Inflammatory macrophage (primary cell): Measurements from ENCODE around the gene COL5A2.

Experiments used
- DNase-seq, 2 donors: peaks; one replicate each; pipeline ENCODE4 v3.0.0-alpha.2; 2020 to 2022

The COL5A2 gene

GRCh38 chr2:189147361-189147760, 32.2 kb downstream of the COL5A2 start:
- DNase-seq, result no peak

DNA sequence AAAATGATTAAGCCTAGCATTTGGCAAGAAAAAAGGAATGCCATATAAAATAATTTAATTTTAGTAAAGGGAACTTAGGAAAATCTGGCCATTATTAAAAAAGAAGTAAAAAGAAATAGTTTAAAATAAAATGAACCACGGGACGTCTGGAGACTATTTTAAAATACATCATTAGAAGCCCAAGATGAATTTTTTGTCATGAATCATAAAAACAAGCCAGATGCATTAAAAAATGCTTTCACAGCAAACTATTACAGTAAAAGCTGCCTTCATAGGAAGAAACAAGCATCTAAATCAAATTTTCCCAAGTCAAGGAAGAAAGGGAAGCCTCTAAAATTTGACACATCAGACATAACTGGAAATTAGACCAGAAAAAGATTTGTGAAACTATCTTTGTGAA, 33.0 kb downstream of the COL5A2 start:
- no peak for DNase-seq

DNA sequence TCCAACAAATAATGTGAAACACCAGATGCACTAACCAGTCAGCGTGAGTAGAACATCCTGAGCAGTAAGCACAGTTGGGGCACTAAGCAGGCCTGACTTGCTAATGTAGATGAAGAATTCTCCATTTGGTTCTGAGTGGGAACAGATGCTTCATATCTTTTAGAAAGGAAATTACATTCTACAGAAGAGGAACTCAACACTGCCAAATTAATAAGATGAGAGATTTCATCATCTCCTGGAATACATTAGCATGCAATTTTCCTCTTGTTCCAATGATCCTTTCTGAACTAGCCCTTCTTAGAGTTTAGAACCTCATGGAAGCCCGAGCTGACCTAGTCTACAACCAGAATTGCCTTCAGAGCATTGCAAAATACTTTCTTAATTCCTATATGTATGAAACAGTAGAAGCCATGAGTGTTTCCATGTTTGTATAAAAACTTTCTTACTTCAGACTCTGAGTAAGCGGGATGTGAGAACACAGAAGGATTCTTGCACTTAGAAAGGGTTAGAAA, 34.8 kb downstream of the COL5A2 start:
- no peak for DNase-seq

GRCh38 chr2:189143925-189144324, 35.6 kb downstream of the COL5A2 start:
- no peak for DNase-seq

DNA sequence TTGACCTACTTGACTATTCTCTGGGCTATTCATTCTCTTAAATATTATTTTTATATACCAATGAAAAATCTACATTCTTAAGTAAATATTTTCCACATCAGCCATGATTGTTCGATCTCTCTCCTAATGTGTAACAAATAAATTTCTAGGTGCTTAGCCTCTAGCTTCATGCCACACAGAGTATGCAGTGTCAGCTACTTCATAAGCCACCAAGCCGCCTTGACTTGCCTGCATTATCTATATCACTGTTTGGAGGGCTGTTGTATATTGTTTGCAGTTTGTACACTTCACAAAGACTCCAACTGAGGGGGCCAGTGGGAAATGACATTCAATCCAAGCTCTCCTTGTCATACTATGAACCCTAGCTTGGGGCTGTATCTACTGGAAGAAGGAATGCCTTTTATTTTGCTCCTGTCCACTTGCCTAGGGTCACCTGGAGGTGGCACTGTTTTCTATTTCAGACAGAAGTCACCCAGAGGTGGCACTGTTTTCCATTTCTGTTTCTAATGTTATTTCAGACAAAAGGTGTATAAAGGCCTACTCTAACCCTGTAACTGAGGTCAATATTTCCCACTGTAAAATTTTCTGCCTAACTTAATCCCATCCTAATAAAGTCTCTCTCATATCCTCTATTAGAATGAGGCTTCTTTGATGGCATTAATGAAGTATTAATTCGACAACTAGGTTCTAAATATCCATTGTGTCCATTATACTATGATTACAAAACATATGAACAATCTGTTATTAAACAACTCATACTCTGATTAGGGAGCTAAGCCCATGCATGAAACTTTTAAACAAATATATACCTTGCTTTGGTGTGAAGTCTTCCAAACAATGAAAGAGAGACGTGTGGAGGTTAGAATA, 36.4 kb downstream of the COL5A2 start:
- peak; percentile 45 to 52 for DNase-seq

DNA sequence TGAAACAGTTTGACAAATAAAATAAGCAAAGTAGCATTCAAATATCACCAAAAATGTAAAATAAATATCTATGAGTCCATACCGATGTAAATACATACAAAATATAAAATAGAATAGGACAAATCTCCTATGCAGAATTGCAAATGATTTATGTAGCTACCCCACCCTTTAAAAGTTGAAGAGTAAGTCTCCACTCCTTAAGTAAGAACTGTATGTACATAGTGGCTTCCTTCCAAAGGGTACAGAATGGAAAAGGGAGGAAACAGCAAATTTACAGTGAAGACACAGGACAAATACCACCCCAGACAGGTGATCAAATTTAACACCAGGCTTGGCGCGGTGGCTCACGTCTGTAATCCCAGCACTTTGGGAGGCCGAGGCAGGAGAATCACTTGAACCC, 40.8 kb downstream of the COL5A2 start:
- DNase-seq, result no peak

- DNase-seq, result no peak
These were observed 42.0 kb downstream of the COL5A2 start for GRCh38 chr2:189137519-189137918.

GRCh38 chr2:189134485-189134884, 45.1 kb downstream of the COL5A2 start:
- no peak for DNase-seq

- DNase-seq, result no peak
These were observed 47.6 kb downstream of the COL5A2 start for GRCh38 chr2:189131991-189132390.

GRCh38 chr2:189129971-189130370, 49.6 kb downstream of the COL5A2 start:
- no peak for DNase-seq

- no peak for DNase-seq
These were observed 50.6 kb downstream of the COL5A2 start for GRCh38 chr2:189128970-189129369.

DNA sequence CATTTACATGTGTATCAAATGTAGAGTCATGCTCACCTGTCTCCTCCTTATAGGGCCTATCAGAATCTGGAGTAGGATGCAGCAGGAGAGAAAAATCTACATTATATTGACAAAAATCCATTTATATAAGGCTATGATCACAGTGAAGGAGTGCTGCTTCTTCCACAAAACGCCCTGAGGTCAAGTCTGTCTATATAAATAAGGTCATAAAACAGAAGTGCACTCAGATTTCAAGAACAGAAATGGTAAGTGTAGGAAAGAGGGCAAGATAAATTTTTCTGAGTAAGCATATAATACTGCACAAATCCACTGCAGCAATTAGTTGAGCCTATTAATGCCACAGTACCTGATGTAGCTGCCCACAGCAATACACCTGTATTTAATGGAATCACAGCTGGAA, 51.8 kb downstream of the COL5A2 start:
- no peak for DNase-seq

DNA sequence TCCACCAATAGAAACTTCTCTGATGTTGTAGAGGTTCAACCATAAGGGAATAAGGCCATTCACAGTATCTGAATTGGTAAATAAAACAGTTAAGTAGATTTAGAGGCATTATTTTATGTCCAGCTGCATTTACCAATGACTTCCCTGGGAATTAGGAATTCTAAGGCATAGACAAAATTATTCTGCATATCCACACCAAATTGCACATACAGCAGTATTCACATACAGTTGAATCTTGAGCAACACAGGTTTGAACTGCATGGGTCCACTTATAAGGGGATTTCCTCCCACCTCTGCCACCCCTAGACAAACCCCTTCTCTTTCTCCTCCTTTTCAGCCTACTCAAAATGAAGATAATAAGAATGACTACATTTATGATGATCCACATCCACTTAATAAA, 54.4 kb downstream of the COL5A2 start:
- DNase-seq, result no peak

DNA sequence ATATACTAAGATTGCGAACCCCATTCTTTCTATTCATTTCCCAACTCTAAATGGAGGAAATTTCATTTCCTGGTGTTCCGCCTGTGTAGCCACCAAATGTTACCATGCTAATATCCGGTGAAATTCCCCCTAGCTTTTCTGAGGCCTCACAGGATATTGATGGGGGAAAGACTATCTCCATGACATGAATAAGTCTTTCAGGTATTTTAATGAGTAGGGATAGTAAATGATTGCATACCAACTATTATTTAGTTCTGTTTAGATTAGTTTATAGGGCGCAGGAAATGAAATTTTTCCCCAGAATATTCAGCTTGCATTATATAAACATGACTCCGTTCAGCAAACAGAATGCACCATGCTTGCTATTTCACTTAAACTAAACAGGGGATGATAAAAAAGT, 55.4 kb downstream of the COL5A2 start:
- no peak for DNase-seq

DNA sequence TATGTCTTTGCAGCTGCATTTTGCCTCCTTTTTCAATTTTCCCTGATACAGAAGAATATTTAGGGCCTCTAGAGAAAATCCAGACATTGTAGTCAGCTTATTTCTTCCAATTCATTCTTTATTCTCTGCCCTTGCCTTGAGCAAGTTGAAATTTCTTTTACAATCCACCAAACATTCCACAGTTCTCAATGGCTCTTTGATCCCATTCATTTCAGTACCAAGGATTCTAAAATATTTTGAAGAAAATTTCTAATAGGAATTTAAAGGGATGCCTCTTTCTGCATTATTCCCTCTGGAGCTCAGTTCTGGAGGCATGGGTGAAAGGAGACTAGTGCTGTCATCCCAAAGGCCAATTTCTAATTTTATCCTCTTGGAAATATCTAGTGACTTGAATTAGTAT, 61.2 kb downstream of the COL5A2 start:
- DNase-seq, result no peak

DNA sequence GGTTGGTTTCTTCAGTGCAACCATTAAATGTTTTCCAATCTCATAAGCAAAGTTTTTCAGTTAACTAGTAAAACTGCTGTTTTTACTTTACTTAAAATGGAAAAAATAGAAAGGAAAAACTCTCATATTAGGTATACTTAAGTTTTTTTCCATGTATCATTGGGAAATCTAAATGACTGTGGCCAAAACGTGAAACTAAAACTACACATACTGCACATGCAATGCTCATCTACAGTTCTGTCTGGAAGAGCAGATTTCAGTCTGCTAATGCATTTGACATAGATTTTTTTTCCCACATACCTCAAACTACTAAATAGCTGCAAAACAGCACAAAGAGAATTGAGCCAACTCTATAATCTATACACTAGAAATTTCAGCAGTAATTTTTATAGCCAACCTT, 62.6 kb downstream of the COL5A2 start:
- DNase-seq, result no peak

- no peak for DNase-seq
These were observed 63.5 kb downstream of the COL5A2 start for GRCh38 chr2:189116087-189116486.

GRCh38 chr2:189115126-189115525, 64.4 kb downstream of the COL5A2 start:
- no peak for DNase-seq

DNA sequence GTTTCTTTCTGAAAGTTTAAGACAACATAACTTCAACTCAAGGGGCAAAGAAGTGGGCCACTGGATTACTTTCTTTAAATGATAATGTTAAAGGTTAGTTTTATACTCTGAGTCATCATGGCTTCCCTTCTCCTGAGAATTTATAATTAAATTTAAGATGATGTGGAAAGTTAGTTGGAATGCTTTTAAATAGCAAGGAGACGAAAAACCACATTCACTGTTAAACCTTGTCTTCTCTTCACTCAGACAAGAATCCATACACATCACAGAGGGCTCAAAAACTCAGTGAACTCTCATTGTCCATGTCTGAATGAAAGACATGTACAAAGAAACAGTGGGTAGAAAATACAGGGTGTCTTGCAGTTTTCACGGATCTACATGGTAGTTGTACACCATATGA, 65.6 kb downstream of the COL5A2 start:
- DNase-seq, result no peak

- no peak for DNase-seq
These were observed 68.4 kb downstream of the COL5A2 start for GRCh38 chr2:189111063-189111715.

GRCh38 chr2:189109921-189110397, 69.6 kb downstream of the COL5A2 start:
- DNase-seq, result no peak

GRCh38 chr2:189104934-189105333, 74.6 kb downstream of the COL5A2 start:
- no peak for DNase-seq

DNA sequence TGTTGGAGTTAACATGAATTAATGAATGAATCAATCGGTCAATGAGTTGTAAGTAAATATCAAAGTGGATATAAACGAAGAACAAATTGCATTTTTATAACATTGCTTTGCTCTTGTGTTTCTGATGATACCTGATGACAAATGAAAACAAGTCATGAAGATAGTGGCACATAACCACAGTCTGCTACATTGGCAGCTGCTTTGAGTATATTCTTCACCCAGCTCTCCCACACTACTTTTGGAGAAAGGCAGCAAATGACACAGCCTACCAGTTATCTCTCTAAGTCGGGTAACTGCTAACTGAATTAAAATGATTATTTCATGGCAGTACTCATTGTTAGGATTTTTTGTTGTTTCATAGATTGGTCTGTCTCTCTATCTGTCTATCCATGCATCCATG, 76.8 kb downstream of the COL5A2 start:
- no peak for DNase-seq

- DNase-seq, result no peak
These were observed 81.6 kb downstream of the COL5A2 start for GRCh38 chr2:189097934-189098333.
